Activated effector memory CD4-positive, alpha-beta T cell treated with Interleukin-2 at 50 U/mL for 16 hours (primary cell): Measurements from ENCODE around the gene BEST2.
"Not testable (repeated sequence)": the region's sequence is repeated elsewhere in the genome, so short reads cannot be mapped to it uniquely, and the experiment has no call there.

ENCODE experiments used
- DNase-seq: peaks from one replicate; pipeline ENCODE4 v3.0.0-alpha.2; 2020

BEST2 gene

DNA sequence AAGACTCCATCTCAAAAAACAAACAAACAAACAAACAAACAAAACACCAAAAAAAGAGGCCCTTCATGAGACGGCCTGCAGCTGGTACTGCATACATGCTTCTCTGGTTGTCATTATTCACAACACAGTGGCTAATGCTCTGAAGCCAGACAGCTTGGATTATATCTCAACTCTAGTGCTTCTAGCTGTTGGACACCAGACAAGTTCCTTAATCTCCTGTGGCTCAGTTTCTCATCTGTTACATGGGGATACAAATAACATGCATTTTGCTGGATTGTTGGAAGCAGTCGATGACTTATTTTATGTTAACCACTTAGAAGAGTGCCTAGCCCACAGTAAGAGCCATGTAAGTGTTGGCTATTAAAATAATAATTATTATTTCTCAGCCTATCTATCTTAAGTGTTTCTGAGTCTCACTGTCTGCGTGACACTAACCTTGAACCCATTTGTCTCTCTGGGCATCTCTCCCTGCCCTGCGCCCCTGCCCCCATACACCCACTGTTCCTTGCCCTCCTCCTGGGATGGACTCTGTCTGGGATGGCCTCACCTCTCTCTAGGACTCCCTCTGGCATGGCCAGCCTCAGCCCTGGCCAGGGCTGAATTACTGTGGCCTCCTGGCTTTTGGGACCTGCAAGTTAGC, 36.6 kb downstream of the BEST2 start:
- DNase-seq, result no peak

DNA sequence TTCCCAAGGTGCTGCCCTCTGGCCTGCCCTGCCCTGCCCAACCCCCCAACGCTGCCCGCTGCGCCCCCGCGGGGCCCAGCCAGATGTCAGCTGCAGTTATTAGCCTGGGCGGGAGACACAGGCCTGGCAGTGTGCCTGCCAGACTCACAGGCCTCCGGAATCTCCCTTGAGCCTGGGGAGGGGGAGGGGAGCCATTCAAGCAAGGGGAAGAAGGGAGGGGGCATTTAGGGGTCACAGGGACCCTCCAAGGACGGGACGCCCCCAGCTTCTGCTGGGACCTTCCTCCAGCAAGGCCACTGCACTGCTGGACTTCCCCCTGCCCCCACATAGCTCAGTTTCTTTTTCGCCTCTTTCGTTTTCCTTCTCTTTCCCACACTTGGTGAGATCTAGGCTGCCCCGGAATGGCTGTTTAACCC, 37.1 kb downstream of the BEST2 start:
- no peak for DNase-seq

GRCh38 chr19:12789098-12789903, 37.7 kb downstream of the BEST2 start:
- no peak for DNase-seq

GRCh38 chr19:12789904-12790619, 38.5 kb downstream of the BEST2 start:
- DNase-seq, result peak; percentile 82

DNA sequence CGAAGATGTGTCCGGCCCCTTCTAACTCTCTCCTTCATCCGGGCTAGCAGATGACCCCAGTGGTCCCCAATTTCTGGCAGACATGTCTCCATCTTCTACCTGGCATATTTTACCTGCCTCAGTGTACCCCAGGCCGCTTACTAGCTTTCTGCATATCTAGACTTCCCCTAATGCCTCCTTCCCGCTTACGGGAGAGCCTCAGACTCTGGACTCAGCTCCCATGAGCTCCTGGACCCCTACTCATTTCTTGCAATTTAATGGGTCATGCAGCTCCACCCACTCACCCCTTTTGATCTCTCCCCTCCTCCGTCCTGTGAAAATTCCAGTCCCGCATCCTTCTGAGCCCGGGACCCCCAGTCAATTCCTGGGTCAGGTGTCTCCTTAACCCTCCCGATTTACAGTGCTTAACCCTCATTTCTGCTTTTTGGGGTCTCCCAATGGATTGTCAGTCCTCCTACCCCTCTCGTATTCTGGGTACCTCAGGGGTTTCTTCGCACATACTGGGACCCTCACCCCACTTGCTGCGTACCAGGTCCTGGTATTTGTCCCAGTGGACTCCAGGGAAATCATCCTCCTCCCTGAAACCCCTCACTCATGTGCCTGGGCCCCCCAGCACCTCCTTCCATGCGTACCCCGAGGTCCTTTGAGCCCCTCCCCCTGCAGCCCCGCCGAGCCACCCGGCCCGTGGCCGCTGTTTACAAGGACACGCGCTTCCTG, 39.2 kb downstream of the BEST2 start:
- DNase-seq, result no peak

DNA sequence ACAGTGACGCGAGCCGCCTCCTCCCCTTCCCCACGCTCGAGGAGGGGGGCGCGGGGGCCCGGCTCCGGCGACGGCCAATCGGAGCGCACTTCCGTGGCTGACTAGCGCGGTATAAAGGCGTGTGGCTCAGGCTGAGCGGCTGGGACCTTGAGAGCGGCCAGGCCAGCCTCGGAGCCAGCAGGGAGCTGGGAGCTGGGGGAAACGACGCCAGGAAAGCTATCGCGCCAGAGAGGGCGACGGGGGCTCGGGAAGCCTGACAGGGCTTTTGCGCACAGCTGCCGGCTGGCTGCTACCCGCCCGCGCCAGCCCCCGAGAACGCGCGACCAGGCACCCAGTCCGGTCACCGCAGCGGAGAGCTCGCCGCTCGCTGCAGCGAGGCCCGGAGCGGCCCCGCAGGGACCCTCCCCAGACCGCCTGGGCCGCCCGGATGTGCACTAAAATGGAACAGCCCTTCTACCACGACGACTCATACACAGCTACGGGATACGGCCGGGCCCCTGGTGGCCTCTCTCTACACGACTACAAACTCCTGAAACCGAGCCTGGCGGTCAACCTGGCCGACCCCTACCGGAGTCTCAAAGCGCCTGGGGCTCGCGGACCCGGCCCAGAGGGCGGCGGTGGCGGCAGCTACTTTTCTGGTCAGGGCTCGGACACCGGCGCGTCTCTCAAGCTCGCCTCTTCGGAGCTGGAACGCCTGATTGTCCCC, 39.9 kb downstream of the BEST2 start, which contains the start of gene JUNB:
Gene JUNB, plus strand, starts transcription at position 142 of the 706 bp plus-strand sequence. Its CDS starts 286 bp downstream, at position 428.
- peak; percentile 93 for DNase-seq

GRCh38 chr19:12792051-12792852, 40.7 kb downstream of the BEST2 start:
- peak; percentile 72 for DNase-seq

DNA sequence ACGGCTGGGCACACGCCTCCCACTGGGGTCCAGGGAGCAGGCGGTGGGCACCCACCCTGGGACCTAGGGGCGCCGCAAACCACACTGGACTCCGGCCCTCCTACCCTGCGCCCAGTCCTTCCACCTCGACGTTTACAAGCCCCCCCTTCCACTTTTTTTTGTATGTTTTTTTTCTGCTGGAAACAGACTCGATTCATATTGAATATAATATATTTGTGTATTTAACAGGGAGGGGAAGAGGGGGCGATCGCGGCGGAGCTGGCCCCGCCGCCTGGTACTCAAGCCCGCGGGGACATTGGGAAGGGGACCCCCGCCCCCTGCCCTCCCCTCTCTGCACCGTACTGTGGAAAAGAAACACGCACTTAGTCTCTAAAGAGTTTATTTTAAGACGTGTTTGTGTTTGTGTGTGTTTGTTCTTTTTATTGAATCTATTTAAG, 41.3 kb downstream of the BEST2 start:
- DNase-seq, result no peak

DNA sequence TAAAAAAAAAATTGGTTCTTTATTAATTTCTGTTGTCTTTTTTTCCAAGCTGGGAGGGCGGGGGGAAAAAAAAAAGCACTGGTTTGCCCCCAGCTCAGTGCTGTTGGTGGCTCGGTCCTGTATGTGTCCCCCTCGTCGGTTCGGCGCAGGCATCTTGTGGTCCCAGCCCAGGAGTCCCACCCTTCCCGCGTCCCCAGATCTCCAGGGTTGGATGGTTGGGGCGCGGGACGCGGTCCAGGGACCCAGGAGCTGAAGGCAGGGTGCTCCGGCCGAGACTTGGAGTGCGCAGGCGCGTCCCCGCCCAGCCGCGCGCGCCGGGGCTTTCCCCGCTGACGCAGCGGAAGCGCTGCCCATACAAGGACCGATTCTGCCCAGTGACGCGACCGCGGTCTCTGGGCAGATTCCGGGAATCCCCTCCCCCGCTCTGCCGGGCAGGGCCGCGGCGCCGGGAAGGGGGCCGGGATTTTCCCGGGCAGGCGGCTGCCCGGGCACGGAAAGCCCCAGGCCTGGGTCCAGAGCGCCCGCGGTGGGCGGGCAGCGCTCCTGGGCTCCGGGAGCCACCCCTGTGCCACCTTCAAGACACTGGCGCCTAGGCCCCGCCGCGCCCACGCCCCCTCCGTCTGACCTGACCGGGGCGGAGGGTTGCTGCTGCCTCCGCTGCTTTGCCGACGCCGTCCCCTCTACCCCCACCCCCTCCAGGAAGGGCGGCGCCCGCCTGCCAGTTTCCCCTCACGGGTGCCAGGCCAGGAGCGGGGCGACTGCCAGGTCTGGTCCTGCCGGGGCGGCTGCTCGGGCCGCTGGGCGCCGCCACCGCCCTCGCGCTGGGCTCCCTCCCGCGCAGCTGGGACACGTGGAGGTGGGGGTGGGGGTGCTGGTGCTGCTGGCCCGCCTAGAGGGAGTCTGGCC, 42.0 kb downstream of the BEST2 start:
- peak; percentile 90 for DNase-seq

- no peak for DNase-seq
Observed at GRCh38 chr19:12794196-12794941, 42.8 kb downstream of the BEST2 start.

- no peak for DNase-seq
Observed at GRCh38 chr19:12794971-12795381, 43.4 kb downstream of the BEST2 start.

- peak; percentile 66 for DNase-seq
Observed at GRCh38 chr19:12796146-12797071, 44.8 kb downstream of the BEST2 start.

DNA sequence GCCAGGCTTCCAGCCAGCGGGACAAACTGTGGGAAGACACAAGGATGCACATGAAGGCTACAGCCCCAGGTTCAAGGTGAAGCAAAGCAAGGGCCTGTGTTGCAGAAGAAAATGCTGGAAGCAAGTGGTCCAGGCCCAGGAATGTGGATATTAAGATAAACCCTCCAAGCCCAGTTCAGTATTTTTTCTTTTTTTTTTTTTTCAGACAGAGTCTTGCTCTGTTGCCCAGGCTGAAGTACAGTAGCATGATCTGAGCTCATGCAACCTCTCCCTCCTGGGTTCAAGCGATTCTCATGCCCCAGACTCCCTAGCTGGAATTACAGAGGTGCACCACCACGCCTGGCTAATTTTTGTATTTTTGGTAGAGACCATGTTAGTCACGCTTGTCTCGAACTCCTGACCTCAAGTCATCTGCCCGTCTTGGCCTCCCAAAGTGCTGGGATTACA, 45.6 kb downstream of the BEST2 start:
- DNase-seq, result no peak

DNA sequence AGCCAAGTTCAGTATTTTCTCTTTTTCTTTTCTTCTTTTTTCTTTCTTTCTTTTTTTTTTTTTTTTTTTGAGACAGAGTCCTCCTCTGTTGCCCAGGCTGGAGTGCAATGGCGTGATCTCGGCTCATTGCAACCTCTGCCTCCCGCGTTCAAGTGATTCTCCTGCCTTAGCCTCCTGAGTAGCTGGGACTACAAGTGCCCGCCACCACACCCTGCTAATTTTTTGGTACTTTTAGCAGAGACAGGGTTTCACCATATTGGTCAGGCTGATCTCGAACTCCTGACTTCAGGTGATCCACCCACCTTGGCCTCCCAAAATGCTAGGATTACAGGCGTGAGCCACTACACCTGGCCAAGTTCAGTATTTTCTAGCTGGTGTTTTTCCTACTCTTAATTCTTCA, 46.0 kb downstream of the BEST2 start:
- DNase-seq, result not testable (repeated sequence)

DNA sequence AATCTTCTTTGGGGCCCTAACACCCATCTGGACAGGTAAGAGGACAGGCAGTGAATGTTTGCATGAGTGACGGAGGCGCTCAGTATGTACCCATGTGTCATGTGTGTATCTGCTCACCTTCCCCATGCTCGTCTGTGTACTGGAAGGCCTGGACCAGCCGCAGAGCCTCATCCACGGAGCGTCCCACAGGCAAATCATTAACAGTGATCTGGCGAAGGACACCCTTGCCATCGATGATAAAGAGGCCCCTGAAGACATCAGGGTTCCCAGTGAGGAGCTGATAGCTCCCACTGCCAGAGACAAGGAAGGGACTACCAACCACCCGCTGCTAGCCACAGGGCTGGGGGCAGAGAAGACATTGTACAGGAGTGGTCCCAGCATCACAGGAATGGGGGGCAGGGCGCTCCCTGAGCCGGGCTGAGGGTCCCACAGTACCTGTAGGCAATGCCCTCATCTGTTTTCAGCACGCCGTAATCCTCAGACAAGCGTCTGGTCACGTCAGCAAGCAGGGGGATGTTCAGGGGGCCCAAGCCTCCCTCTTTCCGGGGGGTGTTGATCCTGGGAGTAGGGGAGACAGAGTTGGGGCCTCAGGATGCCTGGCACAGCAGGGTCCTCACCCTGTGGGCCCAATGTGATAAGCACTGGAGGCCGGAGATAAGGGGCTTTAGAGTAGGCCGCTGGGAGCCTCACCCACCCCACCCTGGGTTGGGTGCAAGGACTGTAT, 48.3 kb downstream of the BEST2 start:
- DNase-seq, result no peak

- no peak for DNase-seq
Observed at GRCh38 chr19:12800466-12800770, 48.8 kb downstream of the BEST2 start.

GRCh38 chr19:12800923-12801465, 49.4 kb downstream of the BEST2 start:
- no peak for DNase-seq
